IPS-18a (cell line): ENCODE measurements around the gene ZNF529.

Experiments used
- H3K27ac ChIP-seq: one replicate; pipeline ENCODE4 v1.5.1; 2013; ENCODE audit warnings: low read length
- H3K27me3 ChIP-seq: one replicate; pipeline ENCODE4 v1.6.1; 2013; ENCODE audit warnings: mild to moderate bottlenecking, low read length; ENCODE audit not compliant: control insufficient read depth, insufficient read depth
- H3K36me3 ChIP-seq: one replicate; pipeline ENCODE4 v1.6.1; 2013; ENCODE audit warnings: low read depth, low read length; ENCODE audit not compliant: control insufficient read depth
- H3K4me1 ChIP-seq: one replicate; pipeline ENCODE4 v1.6.1; 2013; ENCODE audit warnings: low read depth, low read length; ENCODE audit not compliant: control insufficient read depth
- H3K4me3 ChIP-seq: one replicate; pipeline ENCODE4 v1.5.1; 2013; ENCODE audit warnings: low read length
- H3K9ac ChIP-seq: one replicate; pipeline ENCODE4 v1.6.1; 2013; ENCODE audit warnings: mild to moderate bottlenecking, low read length, moderate library complexity
- H3K9me3 ChIP-seq: one replicate; pipeline ENCODE4 v1.6.1; 2013; ENCODE audit warnings: low read depth, low read length; ENCODE audit not compliant: control insufficient read depth

The ZNF529 gene

DNA sequence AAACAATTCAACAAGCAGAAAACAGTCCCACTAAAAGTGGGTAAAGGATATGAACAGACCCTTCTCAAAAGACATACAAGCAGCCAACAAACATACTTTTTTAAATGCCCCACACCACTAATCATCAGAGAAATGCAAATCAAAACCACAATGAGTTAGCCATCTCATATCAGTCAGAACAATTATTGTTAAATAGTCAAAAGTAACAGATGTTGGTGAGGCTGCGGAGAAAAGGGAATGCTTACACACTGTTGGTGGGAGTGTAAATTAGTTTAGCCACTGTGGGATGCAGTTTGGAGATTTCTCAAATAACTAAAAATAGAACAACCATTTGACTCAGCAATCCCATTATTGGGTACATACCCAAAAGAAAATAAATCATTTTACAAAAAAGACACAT lies 8.7 kb downstream of the ZNF529 start:
- no peak overlapping the region for H3K9ac ChIP-seq
- peaks cover under 1% of the 10 kb centered on the region for H3K36me3 ChIP-seq
- no peak overlapping the region for H3K27ac ChIP-seq
- no peak overlapping the region for H3K4me3 ChIP-seq
- no peaks in the 10 kb centered on the region for H3K27me3 ChIP-seq
- peaks cover 26% of the 10 kb centered on the region for H3K9me3 ChIP-seq
- no peaks in the 10 kb centered on the region for H3K4me1 ChIP-seq

DNA sequence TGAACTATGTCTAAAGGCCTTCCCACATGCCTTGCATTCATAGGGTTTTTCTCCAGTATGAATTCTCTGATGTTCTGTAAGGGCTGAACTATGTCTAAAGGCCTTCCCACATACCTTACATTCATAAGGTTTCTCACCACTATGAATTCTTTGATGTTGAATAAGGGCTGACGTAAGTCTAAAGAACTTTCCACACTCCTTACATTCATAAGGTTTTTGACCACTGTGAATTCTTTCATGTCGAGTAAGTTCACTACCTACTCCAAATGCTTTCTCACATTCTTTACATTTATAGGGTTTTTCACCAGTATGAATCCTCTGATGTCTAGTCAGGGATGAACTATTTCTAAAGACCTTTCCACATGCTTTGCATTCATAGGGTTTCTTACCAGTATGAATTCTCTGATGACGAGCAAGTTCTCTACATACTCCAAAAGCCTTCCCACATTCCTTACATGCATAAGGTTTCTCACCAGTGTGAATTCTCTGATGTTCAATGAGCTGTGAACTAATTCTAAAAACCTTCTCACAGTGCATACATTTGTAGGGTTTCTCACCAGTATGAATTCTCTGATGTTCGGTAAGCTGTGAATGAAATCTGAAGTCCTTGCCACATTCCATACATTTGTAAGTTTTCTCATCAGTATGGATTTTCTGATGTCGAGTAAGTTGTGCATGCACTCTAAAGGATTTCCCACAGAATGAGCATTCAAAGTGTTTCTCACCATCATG lies 25.9 kb downstream of the ZNF529 start:
- Histone ChIP-seq H3K4me1 (no peaks in the 10 kb centered on the region), H3K4me3 (no peak overlapping the region), H3K9me3 (peaks cover 86% of the 10 kb centered on the region), H3K27ac (no peak overlapping the region), H3K9ac (no peak overlapping the region), H3K27me3 (no peaks in the 10 kb centered on the region), H3K36me3 (peaks cover 51% of the 10 kb centered on the region)

DNA sequence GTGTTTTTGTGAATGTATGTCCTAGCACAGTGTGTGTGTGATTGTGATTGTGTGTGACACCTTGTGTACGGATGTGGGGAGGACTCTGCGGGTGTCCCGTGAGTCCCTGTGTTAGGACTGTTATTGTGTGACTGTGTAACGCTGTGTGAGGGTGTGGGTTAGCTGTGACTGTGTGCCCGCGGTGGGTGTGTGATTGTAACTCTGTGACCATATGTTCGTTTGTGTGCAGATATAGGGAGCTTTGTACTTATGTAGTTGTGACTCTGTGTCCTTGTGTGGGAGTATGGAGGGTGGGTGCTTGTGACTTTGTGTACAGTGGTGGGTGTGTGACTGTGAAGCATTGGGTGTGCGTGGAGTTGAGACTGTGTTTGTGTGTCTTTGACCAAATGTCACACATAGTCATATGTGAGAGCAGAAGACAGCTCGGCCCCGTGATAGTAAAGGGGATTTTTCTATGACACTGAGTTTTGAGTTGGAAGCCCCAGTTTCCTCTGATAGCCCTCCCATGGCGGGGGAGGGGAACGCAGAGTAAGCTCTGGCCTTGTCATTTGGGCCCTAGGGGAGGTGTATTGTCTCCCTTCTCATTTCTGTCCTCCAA lies 44.1 kb downstream of the ZNF529 start:
- H3K9me3 ChIP-seq, result peaks cover 5% of the 10 kb centered on the region
- H3K4me1 ChIP-seq, result no peaks in the 10 kb centered on the region
- peaks cover 10% of the 10 kb centered on the region for H3K36me3 ChIP-seq
- peak overlapping the region; percentile 90 for H3K4me3 ChIP-seq
- no peaks in the 10 kb centered on the region for H3K27me3 ChIP-seq
- H3K27ac ChIP-seq, result peak overlapping the region; percentile 59
- peak overlapping the region; percentile 95 for H3K9ac ChIP-seq

DNA sequence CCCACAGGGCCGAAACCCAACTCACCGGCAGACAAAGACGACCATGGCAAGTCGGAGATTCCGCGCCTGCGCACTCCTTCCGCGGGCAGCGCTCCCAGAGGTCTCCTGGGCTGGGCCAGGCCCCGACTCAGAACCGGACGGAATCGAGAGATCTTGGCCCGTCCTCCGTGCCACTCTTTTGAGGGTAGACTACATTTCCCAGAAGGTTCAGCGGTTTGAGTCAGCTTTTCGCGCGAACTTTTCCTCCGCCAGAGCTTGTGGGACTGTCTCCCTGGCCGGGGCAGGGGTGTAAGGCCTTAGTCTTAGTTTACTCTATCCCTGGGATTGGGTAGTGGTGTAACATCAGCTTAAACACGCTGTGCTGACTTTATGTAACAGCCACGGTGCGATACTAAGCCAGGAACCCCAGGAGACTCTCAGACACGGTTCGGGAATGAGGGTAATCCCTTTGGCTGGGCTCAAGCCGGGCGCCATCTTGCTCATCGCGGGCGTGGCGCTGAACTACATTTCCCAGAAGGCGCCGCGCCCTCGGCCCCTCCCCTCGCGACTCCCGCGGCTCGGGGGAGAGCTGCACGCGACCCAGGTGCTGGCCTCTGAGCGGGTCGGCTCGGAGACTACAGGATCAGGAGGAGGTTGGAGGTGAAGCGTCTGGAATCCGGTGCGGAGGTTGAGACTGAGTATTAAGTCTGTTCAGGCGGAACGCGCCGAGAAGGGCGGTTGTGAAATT lies 44.7 kb downstream of the ZNF529 start, which contains the start of gene ZNF260:
ZNF260 (minus strand) TSS at position 78 of the 727 bp plus-strand sequence. CDS start 13,033 bp downstream, outside the sequence.
- H3K27me3 ChIP-seq, result no peaks in the 10 kb centered on the region
- peaks cover 10% of the 10 kb centered on the region for H3K36me3 ChIP-seq
- H3K27ac ChIP-seq, result peak within 1 kb of the TSS; percentile 97

DNA sequence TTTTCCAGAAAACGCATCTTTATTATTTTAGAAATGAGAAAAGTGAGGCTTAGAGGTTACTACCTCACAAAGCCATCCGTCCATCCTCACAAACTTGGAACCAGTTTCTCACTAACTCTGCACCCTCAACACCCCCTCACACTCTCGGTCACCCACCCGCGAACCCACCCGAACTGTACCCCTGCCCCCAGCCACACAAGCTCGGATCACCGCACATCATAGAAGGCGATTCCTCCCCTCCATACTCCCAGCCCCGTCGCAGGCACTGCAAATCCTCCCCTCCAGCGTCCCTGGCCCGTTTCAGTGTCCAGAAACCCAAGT lies 45.3 kb downstream of the ZNF529 start:
- Histone ChIP-seq H3K4me1 (no peaks in the 10 kb centered on the region), H3K36me3 (peaks cover 15% of the 10 kb centered on the region), H3K4me3 (peak overlapping the region; percentile 90), H3K27me3 (no peaks in the 10 kb centered on the region), H3K9ac (peak overlapping the region; percentile 95), H3K9me3 (no peaks in the 10 kb centered on the region), H3K27ac (peak overlapping the region; percentile 97)

More for the DNA sequence above, 44.7 kb downstream of the ZNF529 start, which contains the start of gene ZNF260:
- peak within 1 kb of the TSS; percentile 90 for H3K4me3 ChIP-seq
- no peaks in the 10 kb centered on the region for H3K4me1 ChIP-seq
- peak within 1 kb of the TSS; percentile 95 for H3K9ac ChIP-seq
- peaks cover under 1% of the 10 kb centered on the region for H3K9me3 ChIP-seq

DNA sequence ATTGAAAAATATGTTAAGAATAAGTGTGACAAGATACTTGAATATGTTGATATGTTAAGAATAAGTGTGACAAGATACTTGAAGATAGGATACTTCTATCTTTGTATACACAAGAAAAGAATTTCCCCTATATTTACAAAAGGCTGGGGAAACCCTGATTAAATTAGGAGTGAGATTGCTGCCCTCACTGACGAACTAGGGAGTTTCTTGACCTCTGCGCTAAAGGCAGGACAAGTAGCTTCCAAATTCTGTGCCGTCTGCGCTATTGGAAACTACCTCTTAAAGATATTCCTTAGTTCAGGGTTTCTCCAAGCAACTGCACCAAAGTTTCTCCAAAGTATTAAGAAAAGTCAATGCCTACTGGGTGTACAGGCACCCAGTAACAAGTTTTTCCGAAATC lies 45.8 kb downstream of the ZNF529 start:
- peaks cover 19% of the 10 kb centered on the region for H3K36me3 ChIP-seq
- peak overlapping the region; percentile 95 for H3K9ac ChIP-seq
- H3K4me1 ChIP-seq, result no peaks in the 10 kb centered on the region
- no peaks in the 10 kb centered on the region for H3K27me3 ChIP-seq
- H3K27ac ChIP-seq, result peak overlapping the region; percentile 97
- H3K9me3 ChIP-seq, result no peaks in the 10 kb centered on the region
- H3K4me3 ChIP-seq, result peak overlapping the region; percentile 90

DNA sequence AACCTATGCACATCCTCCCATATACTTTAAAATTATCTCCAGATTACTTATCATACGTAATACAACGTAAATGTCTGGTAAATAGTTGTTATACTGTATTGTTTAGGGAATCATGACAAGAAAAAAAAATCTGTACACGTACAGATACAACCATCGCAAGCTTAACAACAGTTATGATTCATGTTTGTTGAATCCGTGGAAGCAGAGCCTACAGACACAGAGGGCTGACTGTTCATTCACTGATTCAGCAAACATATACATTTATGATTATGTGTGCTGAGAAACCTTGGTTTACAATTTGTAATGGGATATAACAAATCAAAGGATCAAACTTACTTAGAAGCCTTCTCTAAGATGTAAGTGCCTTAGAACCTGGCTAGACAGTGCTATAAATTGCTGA lies 46.5 kb downstream of the ZNF529 start:
- Histone ChIP-seq H3K4me1 (no peaks in the 10 kb centered on the region), H3K9ac (no peak overlapping the region), H3K36me3 (peaks cover 19% of the 10 kb centered on the region), H3K4me3 (peak overlapping the region; percentile 90), H3K27ac (no peak overlapping the region), H3K9me3 (no peaks in the 10 kb centered on the region), H3K27me3 (no peaks in the 10 kb centered on the region)

DNA sequence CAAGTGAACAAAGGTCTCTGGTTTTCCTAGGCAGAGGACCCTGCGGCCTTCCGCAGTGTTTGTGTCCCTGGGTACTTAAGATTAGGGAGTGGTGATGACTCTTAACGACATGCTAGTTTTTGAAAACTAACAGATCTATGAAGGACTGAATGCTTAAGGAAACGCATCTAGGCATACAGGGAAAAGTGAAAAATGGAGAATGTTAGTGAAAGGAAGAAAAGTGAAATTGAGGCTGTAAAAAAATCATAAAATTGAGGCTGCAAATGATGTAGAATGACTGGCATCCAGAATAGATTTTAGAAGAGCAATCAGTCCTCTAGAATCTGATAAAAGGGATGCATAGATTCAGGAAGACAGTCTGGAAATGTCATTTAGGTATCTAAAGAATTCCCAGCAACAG lies 48.5 kb downstream of the ZNF529 start:
- H3K36me3 ChIP-seq, result peaks cover 26% of the 10 kb centered on the region
- H3K4me1 ChIP-seq, result no peaks in the 10 kb centered on the region
- H3K4me3 ChIP-seq, result no peak overlapping the region
- no peak overlapping the region for H3K9ac ChIP-seq
- no peak overlapping the region for H3K27ac ChIP-seq
- peaks cover 3% of the 10 kb centered on the region for H3K9me3 ChIP-seq
- H3K27me3 ChIP-seq, result no peaks in the 10 kb centered on the region

DNA sequence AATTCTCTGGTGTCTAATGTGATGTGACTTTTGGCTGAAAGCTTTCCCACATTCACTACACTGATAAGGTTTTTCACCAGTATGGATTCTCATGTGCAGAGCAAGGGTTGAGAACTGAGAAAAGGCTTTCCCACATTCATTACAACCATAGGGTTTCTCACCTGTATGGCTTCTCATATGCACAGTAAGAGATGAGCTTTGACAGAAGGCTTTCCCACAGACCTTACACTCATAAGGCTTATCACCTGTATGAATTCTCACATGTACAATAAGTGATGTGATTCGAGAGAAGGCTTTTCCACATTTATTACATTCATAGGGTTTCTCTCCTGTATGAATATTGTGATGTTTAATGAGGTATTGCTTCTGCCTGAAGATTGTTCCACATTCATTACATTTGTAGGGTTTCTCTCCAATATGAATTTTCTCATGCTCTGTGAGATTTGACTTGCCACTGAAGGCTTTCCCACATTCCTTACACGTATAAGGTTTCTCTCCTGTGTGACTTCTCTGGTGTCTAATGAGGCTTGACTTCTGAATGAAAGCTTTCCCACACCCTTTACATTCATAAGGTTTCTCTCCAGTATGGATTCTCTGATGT lies 59.0 kb downstream of the ZNF529 start:
- H3K4me3 ChIP-seq, result no peak overlapping the region
- peaks cover 56% of the 10 kb centered on the region for H3K36me3 ChIP-seq
- peaks cover 72% of the 10 kb centered on the region for H3K9me3 ChIP-seq

DNA sequence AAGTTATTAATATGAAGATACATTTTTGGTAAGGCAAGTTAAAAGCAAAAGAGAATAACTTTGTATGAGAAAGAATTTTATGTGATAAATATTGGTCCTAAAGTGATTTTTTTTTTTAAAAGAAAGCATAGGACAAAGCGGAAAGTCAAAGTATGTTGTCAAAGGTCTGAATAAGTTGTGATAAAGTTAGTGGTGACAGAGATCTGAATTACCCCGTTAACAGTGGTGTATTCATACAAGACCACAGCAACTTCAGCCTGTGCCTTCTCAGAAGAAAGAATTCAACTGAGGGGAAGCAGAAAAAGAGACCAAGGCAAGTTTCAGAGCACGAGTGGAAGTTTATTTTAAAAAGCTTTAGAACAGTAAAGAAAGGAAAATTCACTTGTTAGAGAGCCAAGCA lies 64.8 kb downstream of the ZNF529 start:
- peaks cover 28% of the 10 kb centered on the region for H3K9me3 ChIP-seq
- H3K4me1 ChIP-seq, result no peaks in the 10 kb centered on the region
- no peak overlapping the region for H3K4me3 ChIP-seq
- no peak overlapping the region for H3K27ac ChIP-seq
- no peak overlapping the region for H3K9ac ChIP-seq
- peaks cover under 1% of the 10 kb centered on the region for H3K36me3 ChIP-seq
- no peaks in the 10 kb centered on the region for H3K27me3 ChIP-seq

More for the DNA sequence above, 59.0 kb downstream of the ZNF529 start:
- no peaks in the 10 kb centered on the region for H3K27me3 ChIP-seq
- H3K9ac ChIP-seq, result no peak overlapping the region
- H3K27ac ChIP-seq, result no peak overlapping the region
- H3K4me1 ChIP-seq, result no peaks in the 10 kb centered on the region

DNA sequence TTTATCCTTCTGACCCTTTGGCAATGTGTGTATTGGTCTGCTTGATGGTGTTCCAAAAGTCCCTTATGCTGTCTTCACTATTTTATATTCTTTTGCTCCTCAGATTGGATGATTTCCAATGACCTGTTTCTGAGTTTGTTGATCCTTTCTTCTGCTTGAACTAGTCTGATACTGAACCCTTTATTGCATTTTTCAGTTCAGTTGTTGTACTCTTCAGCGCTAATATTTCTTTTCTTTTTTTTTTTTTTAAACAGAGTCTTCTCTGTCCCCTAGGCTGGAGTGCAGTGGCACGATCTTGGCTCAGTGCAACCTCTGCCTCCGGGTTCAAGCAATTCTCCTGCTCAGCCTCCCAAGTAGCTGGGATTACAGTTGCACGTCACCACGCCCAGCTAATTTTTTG lies 71.1 kb downstream of the ZNF529 start:
- Histone ChIP-seq H3K9me3 (peaks cover 5% of the 10 kb centered on the region), H3K27ac (no peak overlapping the region), H3K4me1 (no peaks in the 10 kb centered on the region), H3K27me3 (no peaks in the 10 kb centered on the region), H3K36me3 (no peaks in the 10 kb centered on the region), H3K4me3 (no peak overlapping the region), H3K9ac (no peak overlapping the region)
